ENCODE results near the gene SHC1. TPM values are rescaled to one million over a fixed set of nuclear protein-coding genes. Genes with fewer than 3 reads are reported as not detected.

Gene SHC1
- total and polyA plus RNA-seq, 2 experiments from 2014 or later = 117 to 211 TPM

- H3K9me2 ChIP-seq (ENCODE audit: insufficient read depth) = no peaks in the 10 kb centered on the region
Observed at GRCh38 chr1:154961207-154962155, 9.1 kb downstream of the SHC1 start, which contains the start of gene PYGO2. PYGO2 (minus strand) TSS chr1:154961782; CDS start chr1:154961576, 206 bp downstream.

More at GRCh38 chr1:154961207-154962155, 9.1 kb downstream of the SHC1 start, which contains the start of gene PYGO2:
- peaks cover 65% of the 10 kb centered on the region for H3K36me3 Mint-ChIP-seq (ENCODE audit: low read depth)
- Histone ChIP-seq H3K79me2 (replicated peaks; ENCODE audit: insufficient read depth) (peaks cover 13% of the 10 kb centered on the region), H3K4me1 (ENCODE audit: insufficient read depth) (peaks cover 43% of the 10 kb centered on the region), H4K20me1 (replicated peaks; ENCODE audit: insufficient read depth) (peaks cover 30% of the 10 kb centered on the region), H2AFZ (0 out of 2 replicates have a peak within 1 kb of the TSS, but pooled peaks have one; percentile 43), H3K4me3 (peak within 1 kb of the TSS; percentile 92), H3K27me3 (ENCODE audit: insufficient read depth) (no peaks in the 10 kb centered on the region), H3K4me2 (peak within 1 kb of the TSS; percentile 91), H3K36me3 (ENCODE audit: insufficient read depth) (peaks cover 24% of the 10 kb centered on the region), H3F3A (replicated peaks; ENCODE audit: low read depth) (peaks cover 49% of the 10 kb centered on the region), H3K27ac (ENCODE audit: low read depth) (peak within 1 kb of the TSS; percentile 97)
- peak; percentile 89 for DNase-seq (ENCODE audit: low spot score)
- TF ChIP-seq CTCF (conservative IDR thresholded peaks at IDR 0.05; ENCODE audit: low read depth in 2 of 2) (peak; percentile 32 to 52), JUNB (IDR thresholded peaks at IDR 0.05; ENCODE audit: unreplicated experiment) (no peak), EZH2phosphoT487 (IDR thresholded peaks at IDR 0.05; ENCODE audit: unreplicated experiment) (no peak), STAT1 (IDR thresholded peaks at IDR 0.05; ENCODE audit: unreplicated experiment) (no peak), REST (IDR thresholded peaks at IDR 0.05; ENCODE audit: unreplicated experiment) (no peak), ZNF114 (CRISPR knock-in tag; IDR thresholded peaks at IDR 0.05) (no peak), EZH2 (IDR thresholded peaks at IDR 0.05; ENCODE audit: low read depth, unreplicated experiment) (no peak), POLR2AphosphoS5 (IDR thresholded peaks at IDR 0.05; ENCODE audit: low read depth) (peak; percentile 77), ETS1 (IDR thresholded peaks at IDR 0.05) (no peak), ZNF331 (CRISPR knock-in tag; IDR thresholded peaks at IDR 0.05; ENCODE audit: low read depth) (no peak), NANOG (IDR thresholded peaks at IDR 0.05; ENCODE audit: borderline replicate concordance) (no peak), CREB1 (CRISPR knock-in tag; IDR thresholded peaks at IDR 0.05; ENCODE audit: low read depth) (peak; percentile 54), ZNF462 (CRISPR knock-in tag; IDR thresholded peaks at IDR 0.05) (no peak)
- peak within 1 kb of the TSS; percentile 90 for H3K27ac Mint-ChIP-seq
- H3K27me3 Mint-ChIP-seq (ENCODE audit: insufficient read depth, low read depth, poor library complexity) = peaks cover 15% of the 10 kb centered on the region
- H3K9me3 Mint-ChIP-seq = no peaks in the 10 kb centered on the region
- H3K4me1 Mint-ChIP-seq = peaks cover 45% of the 10 kb centered on the region
- ATAC-seq = peak; percentile 79
- peak within 1 kb of the TSS; percentile 94 for H3K4me3 Mint-ChIP-seq
